ENCODE results near the gene SRMS.
"Not testable (repeated sequence)": the region's sequence is repeated elsewhere in the genome, so short reads cannot be mapped to it uniquely, and the experiment has no call there.

- TF ChIP-seq EZH2phosphoT487 (IDR thresholded peaks at IDR 0.05; ENCODE audit: low read depth); CTCF (IDR thresholded peaks at IDR 0.05; ENCODE audit: low read depth, low read length): not testable (repeated sequence)
Measured at GRCh38 chr20:63559485-63560332, 12.2 kb upstream of the SRMS start.

Measured in OCI-LY3 (cell line).